Keratinocyte (primary cell): ENCODE results near the gene TAS1R3. TPM values are rescaled to one million over a fixed set of nuclear protein-coding genes. Genes with fewer than 3 reads are reported as not detected.

Experiments used
- DNase-seq: peaks from one replicate; pipeline ENCODE4 v3.0.0-alpha.2; 2011; ENCODE audit warnings: low read depth, missing footprints, low spot score
- FAIRE-seq: peaks from 2 replicates; lab custom pipeline; 2011; peaks lifted over from hg19 to GRCh38; lab: Jason Lieb, UNC
- H2AFZ ChIP-seq: 2 replicates; pipeline ENCODE4 v1.6.0; 2012; ENCODE audit warnings: low read length, control low read depth, inconsistent platforms; ENCODE audit not compliant: control insufficient read depth
- H3K27ac ChIP-seq: 2 replicates; pipeline ENCODE4 v1.5.1; 2011; ENCODE audit warnings: low read length; ENCODE audit not compliant: control insufficient read depth, insufficient read depth
- H3K27me3 ChIP-seq: 3 replicates; pipeline ENCODE4 v1.6.0; 2011; ENCODE audit warnings: low read length; ENCODE audit not compliant: control insufficient read depth, insufficient read depth; ENCODE audit errors: extremely low read depth
- H3K36me3 ChIP-seq, 2 experiments: 2 replicates in 1 of 2; 3 replicates in 1 of 2; pipeline ENCODE4 v1.5.1; 2011; ENCODE audit warnings: low read length in 2 of 2, mild to moderate bottlenecking in 1 of 2; ENCODE audit not compliant: control insufficient read depth in 2 of 2, insufficient read depth in 2 of 2; ENCODE audit errors: extremely low read depth in 1 of 2
- H3K4me1 ChIP-seq: 3 replicates; pipeline ENCODE4 v1.5.1; 2011; ENCODE audit warnings: low read length; ENCODE audit not compliant: control insufficient read depth, insufficient read depth; ENCODE audit errors: extremely low read depth
- H3K4me2 ChIP-seq: 3 replicates; pipeline ENCODE4 v1.6.0; 2011; ENCODE audit warnings: low read depth, low read length; ENCODE audit not compliant: control insufficient read depth, insufficient read depth; ENCODE audit errors: extremely low read depth
- H3K4me3 ChIP-seq, 3 experiments: fragments of 200-600 bp in 1 of 3; sonication (generic) in 1 of 3; 2 replicates in 2 of 3; 3 replicates in 1 of 3; pipeline ENCODE4 v1.5.1; 2011 to 2016; ENCODE audit warnings: low read length in 3 of 3, mild to moderate bottlenecking in 3 of 3, control low read depth in 2 of 3, inconsistent platforms in 1 of 3, low read depth in 1 of 3, mixed read lengths in 1 of 3, mixed run types in 1 of 3, moderate library complexity in 1 of 3; ENCODE audit not compliant: control insufficient read depth in 2 of 3, insufficient read depth in 2 of 3; ENCODE audit errors: extremely low read depth in 1 of 3
- H3K79me2 ChIP-seq: 2 replicates; pipeline ENCODE4 v1.6.0; 2012; ENCODE audit warnings: low read length; ENCODE audit not compliant: control insufficient read depth, insufficient read depth
- H3K9ac ChIP-seq: 3 replicates; pipeline ENCODE4 v1.6.0; 2011; ENCODE audit warnings: low read length; ENCODE audit not compliant: control insufficient read depth, insufficient read depth; ENCODE audit errors: extremely low read depth
- H3K9me1 ChIP-seq: 3 replicates; pipeline ENCODE4 v1.6.0; 2011; ENCODE audit warnings: low read length; ENCODE audit not compliant: control insufficient read depth, insufficient read depth; ENCODE audit errors: extremely low read depth
- H3K9me3 ChIP-seq: 2 replicates; pipeline ENCODE4 v1.5.1; 2012; ENCODE audit warnings: low read depth, low read length; ENCODE audit not compliant: control insufficient read depth
- H4K20me1 ChIP-seq: 3 replicates; pipeline ENCODE4 v1.6.0; 2011; ENCODE audit warnings: low read length; ENCODE audit not compliant: control insufficient read depth, insufficient read depth; ENCODE audit errors: extremely low read depth
- CTCF ChIP-seq, 3 experiments: IDR thresholded peaks in 1 of 3; conservative IDR thresholded peaks in 1 of 3; optimal IDR thresholded peaks in 1 of 3; 2 replicates in 2 of 3; 3 replicates in 1 of 3; pipeline versions ENCODE3 to v1.5.1; 2011; ENCODE audit warnings: low read length in 3 of 3, mild to moderate bottlenecking in 3 of 3, moderate library complexity in 2 of 3, control low read depth in 1 of 3, inconsistent platforms in 1 of 3; ENCODE audit not compliant: insufficient read depth in 2 of 3; ENCODE audit errors: extremely low read depth in 1 of 3
- EZH2 ChIP-seq: IDR thresholded peaks from one replicate; pipeline ENCODE4 v1.6.1; 2012; ENCODE audit warnings: inconsistent platforms, mild to moderate bottlenecking, low read length, moderate library complexity
- dilution Hi-C: fragments of 300-500 bp; cut with MboI; formaldehyde crosslinking; loops from one replicate; pipeline ENCODE4 v1.7.0; 2020; ENCODE audit warnings: low sequenced_read_pairs; ENCODE audit not compliant: extremely low pct_ligation_motif_present
- polyA plus RNA-seq, 5 experiments: library from polyadenylated mRNA; depleted of rRNA in 3 of 5; stranded (reverse) in 3 of 5; stranded (forward) in 1 of 5; unstranded in 1 of 5; fragments of >200 nt; gene quantifications; 1 replicate in 1 of 5; 2 replicates in 3 of 5; 3 replicates in 1 of 5; pipeline versions ENCODE4 v1.2.1 to v1.2.3, GENCODE V29; 2011 to 2012; ENCODE audit warnings: missing spikeins in 2 of 5, low read depth in 1 of 5, low replicate concordance in 1 of 5

TAS1R3 gene
- polyA plus RNA-seq, 1 donor (not counting 4 experiments of a cell fraction or from before 2014, with no cell fraction given), result 0.04 TPM

- DNase-seq (no peak), FAIRE-seq (no peak)
- H3K27me3 ChIP-seq, result peaks cover 7% of the 10 kb centered on the region
- no peak overlapping the region for H3K4me3 ChIP-seq
- dilution Hi-C loops, result no loop called here
- H3K27ac ChIP-seq, result no peak overlapping the region
- peaks cover 12 to 24% of the 10 kb centered on the region in 2 experiments for H3K36me3 ChIP-seq
- no peaks in the 10 kb centered on the region for H3K9me3 ChIP-seq
- H4K20me1 ChIP-seq, result peaks cover 40% of the 10 kb centered on the region
- TF ChIP-seq EZH2, result no peak
- H3K9ac ChIP-seq, result no peak overlapping the region
- H3K9me1 ChIP-seq, result no peaks in the 10 kb centered on the region
- H3K4me2 ChIP-seq, result no peak overlapping the region
- peaks cover 12% of the 10 kb centered on the region for H3K79me2 ChIP-seq
- H2AFZ ChIP-seq, result no peak overlapping the region
- peaks cover 28% of the 10 kb centered on the region for H3K4me1 ChIP-seq
Observed at GRCh38 chr1:1336446-1336845, 5.4 kb downstream of the TAS1R3 start.

GRCh38 chr1:1336931-1337792 lies 6.1 kb downstream of the TAS1R3 start:
- peaks cover 38% of the 10 kb centered on the region for H4K20me1 ChIP-seq
- H3K27me3 ChIP-seq, result peaks cover 5% of the 10 kb centered on the region
- H3K4me1 ChIP-seq, result peaks cover 23% of the 10 kb centered on the region
- DNase-seq (no peak), FAIRE-seq (no peak)
- H3K79me2 ChIP-seq, result peaks cover 16% of the 10 kb centered on the region
- H3K27ac ChIP-seq, result no peak overlapping the region
- no peak overlapping the region for H2AFZ ChIP-seq
- dilution Hi-C loops, result no loop called here
- H3K9ac ChIP-seq, result no peak overlapping the region
- no peaks in the 10 kb centered on the region for H3K9me3 ChIP-seq
- H3K36me3 ChIP-seq, result peaks cover 13 to 30% of the 10 kb centered on the region in 2 experiments
- H3K4me3 ChIP-seq, result no peak overlapping the region
- no peaks in the 10 kb centered on the region for H3K9me1 ChIP-seq
- no peak overlapping the region for H3K4me2 ChIP-seq
- no peak for TF ChIP-seq EZH2
- TF ChIP-seq CTCF (optimal IDR thresholded peaks at IDR 0.05 in 1 of 3, IDR thresholded peaks at IDR 0.05 in 1 of 3, conservative IDR thresholded peaks at IDR 0.05 in 1 of 3; ENCODE audit: extremely low read depth in 1 of 3, insufficient read depth in 2 of 3, low read length in 3 of 3), result no peak
